ENCODE data around the gene HACL1.

The HACL1 gene

GRCh38 chr3:15578289-15578867 is 23.0 kb downstream of the HACL1 start:
- TF ChIP-seq CTCF (IDR thresholded peaks at IDR 0.05; ENCODE audit: insufficient read depth, low read depth, low read length, missing control alignments): no peak
- no peak for DNase-seq (ENCODE audit: low read depth)
- no peak overlapping the region for H3K4me3 ChIP-seq (ENCODE audit: low read length)

GRCh38 chr3:15576475-15576874 is 24.9 kb downstream of the HACL1 start:
- DNase-seq (ENCODE audit: low read depth): no peak
- no peak overlapping the region for H3K4me3 ChIP-seq (ENCODE audit: low read length)
- TF ChIP-seq CTCF (IDR thresholded peaks at IDR 0.05; ENCODE audit: insufficient read depth, low read depth, low read length, missing control alignments): no peak

GRCh38 chr3:15575446-15575845 is 25.9 kb downstream of the HACL1 start:
- H3K4me3 ChIP-seq (ENCODE audit: low read length): no peak overlapping the region
- DNase-seq (ENCODE audit: low read depth): no peak
- no peak for TF ChIP-seq CTCF (IDR thresholded peaks at IDR 0.05; ENCODE audit: insufficient read depth, low read depth, low read length, missing control alignments)

- no peak overlapping the region for H3K4me3 ChIP-seq (ENCODE audit: low read length)
- no peak for DNase-seq (ENCODE audit: low read depth)
- no peak for TF ChIP-seq CTCF (IDR thresholded peaks at IDR 0.05; ENCODE audit: insufficient read depth, low read depth, low read length, missing control alignments)
These were observed 29.2 kb downstream of the HACL1 start for GRCh38 chr3:15572138-15572537.

GRCh38 chr3:15563190-15563589 is 38.2 kb downstream of the HACL1 start:
- no peak for DNase-seq (ENCODE audit: low read depth)
- no peak overlapping the region for H3K4me3 ChIP-seq (ENCODE audit: low read length)
- no peak for TF ChIP-seq CTCF (IDR thresholded peaks at IDR 0.05; ENCODE audit: insufficient read depth, low read depth, low read length, missing control alignments)

- no peak for TF ChIP-seq CTCF (IDR thresholded peaks at IDR 0.05; ENCODE audit: insufficient read depth, low read depth, low read length, missing control alignments)
- no peak for DNase-seq (ENCODE audit: low read depth)
- no peak overlapping the region for H3K4me3 ChIP-seq (ENCODE audit: low read length)
These were observed 38.8 kb downstream of the HACL1 start for GRCh38 chr3:15562560-15562959.

- no peak for TF ChIP-seq CTCF (IDR thresholded peaks at IDR 0.05; ENCODE audit: insufficient read depth, low read depth, low read length, missing control alignments)
- no peak overlapping the region for H3K4me3 ChIP-seq (ENCODE audit: low read length)
- no peak for DNase-seq (ENCODE audit: low read depth)
These were observed 42.8 kb downstream of the HACL1 start for GRCh38 chr3:15558581-15558980.

All from epithelial cell of esophagus (primary cell).